Measurements from ENCODE around the gene HMMR. TPM values are rescaled to one million over a fixed set of nuclear protein-coding genes. Genes with fewer than 3 reads are reported as not detected.
A peak's percentile ranks its signal among the peaks of the same experiment; 100 is the strongest.

The HMMR gene
- total RNA-seq, 3 donors from 2014 or later (not counting 1 experiment from before 2014, with no cell fraction given): 0.42 to 0.70 (median 0.63) TPM

GRCh38 chr5:163478982-163479271 lies 18.5 kb downstream of the HMMR start:
- H3K9me3 ChIP-seq (ENCODE audit: control insufficient read depth, insufficient read depth, low read length): no peaks in the 10 kb centered on the region
- Mint-ChIP-seq H3K4me3 (no peak overlapping the region), H3K4me1 (no peaks in the 10 kb centered on the region), H3K9me3 (no peaks in the 10 kb centered on the region), H3K27ac (no peak overlapping the region), H3K36me3 (no peaks in the 10 kb centered on the region), H3K27me3 (ENCODE audit: low read depth in 2 of 2) (no peaks in the 10 kb centered on the region)
- H3K36me3 ChIP-seq (ENCODE audit: control insufficient read depth, insufficient read depth, low read length): no peaks in the 10 kb centered on the region
- H3K4me3 ChIP-seq (ENCODE audit: low read length): no peak overlapping the region
- 80% methylated on average over 1 of the region's 1 CpG for WGBS (ENCODE audit: insufficient coverage)
- ATAC-seq (no peak), DNase-seq (no peak)
- TF ChIP-seq CTCF (IDR thresholded peaks at IDR 0.05): no peak
- no peaks in the 10 kb centered on the region for H3K27me3 ChIP-seq (ENCODE audit: control insufficient read depth, insufficient read depth, low read length)
- intact Hi-C loops (cut with micrococcal nuclease): no loop called here
- H3K27ac ChIP-seq (ENCODE audit: low read length): no peak overlapping the region
- H3K4me1 ChIP-seq (ENCODE audit: control insufficient read depth, insufficient read depth, low read length): no peaks in the 10 kb centered on the region

- H3K27ac ChIP-seq (ENCODE audit: low read length): no peak overlapping the region
Measured at GRCh38 chr5:163489055-163489744, 28.8 kb downstream of the HMMR start.

GRCh38 chr5:163489745-163490075 lies 29.3 kb downstream of the HMMR start:
- Mint-ChIP-seq H3K27ac (no peak overlapping the region), H3K9me3 (no peaks in the 10 kb centered on the region), H3K36me3 (no peaks in the 10 kb centered on the region), H3K4me3 (no peak overlapping the region), H3K27me3 (ENCODE audit: low read depth in 2 of 2) (no peaks in the 10 kb centered on the region), H3K4me1 (no peaks in the 10 kb centered on the region)
- Histone ChIP-seq H3K36me3 (ENCODE audit: control insufficient read depth, insufficient read depth, low read length) (no peaks in the 10 kb centered on the region), H3K4me3 (ENCODE audit: low read length) (no peak overlapping the region), H3K4me1 (ENCODE audit: control insufficient read depth, insufficient read depth, low read length) (no peaks in the 10 kb centered on the region), H3K27ac (ENCODE audit: low read length) (no peak overlapping the region), H3K9me3 (ENCODE audit: control insufficient read depth, insufficient read depth, low read length) (no peaks in the 10 kb centered on the region), H3K27me3 (ENCODE audit: control insufficient read depth, insufficient read depth, low read length) (no peaks in the 10 kb centered on the region)
- intact Hi-C loops (cut with micrococcal nuclease): no loop called here
- DNase-seq: no peak
- 99% methylated on average over 3 of the region's 3 CpGs for WGBS (ENCODE audit: insufficient coverage)
- TF ChIP-seq CTCF (IDR thresholded peaks at IDR 0.05): no peak
- ATAC-seq: no peak

More at GRCh38 chr5:163489055-163489744, 28.8 kb downstream of the HMMR start:
- Mint-ChIP-seq H3K27me3 (ENCODE audit: low read depth in 2 of 2) (no peaks in the 10 kb centered on the region), H3K9me3 (no peaks in the 10 kb centered on the region), H3K36me3 (no peaks in the 10 kb centered on the region), H3K27ac (no peak overlapping the region), H3K4me1 (no peaks in the 10 kb centered on the region), H3K4me3 (no peak overlapping the region)
- H3K4me3 ChIP-seq (ENCODE audit: low read length): no peak overlapping the region
- WGBS (ENCODE audit: insufficient coverage): 94% methylated on average over 6 of the region's 6 CpGs
- peak in 1 of 2 donors; percentile 52 for DNase-seq
- intact Hi-C loops (cut with micrococcal nuclease): no loop called here
- peak in 1 of 3 donors; percentile 46 for ATAC-seq
- H3K36me3 ChIP-seq (ENCODE audit: control insufficient read depth, insufficient read depth, low read length): no peaks in the 10 kb centered on the region
- TF ChIP-seq CTCF (IDR thresholded peaks at IDR 0.05): no peak
- H3K4me1 ChIP-seq (ENCODE audit: control insufficient read depth, insufficient read depth, low read length): no peaks in the 10 kb centered on the region
- no peaks in the 10 kb centered on the region for H3K9me3 ChIP-seq (ENCODE audit: control insufficient read depth, insufficient read depth, low read length)
- no peaks in the 10 kb centered on the region for H3K27me3 ChIP-seq (ENCODE audit: control insufficient read depth, insufficient read depth, low read length)

GRCh38 chr5:163496286-163496685 lies 35.9 kb downstream of the HMMR start:
- no peaks in the 10 kb centered on the region for H3K9me3 Mint-ChIP-seq
- DNase-seq (no peak), ATAC-seq (no peak)
- no peak overlapping the region for H3K27ac Mint-ChIP-seq
- Histone ChIP-seq H3K9me3 (ENCODE audit: control insufficient read depth, insufficient read depth, low read length) (no peaks in the 10 kb centered on the region), H3K4me1 (ENCODE audit: control insufficient read depth, insufficient read depth, low read length) (no peaks in the 10 kb centered on the region), H3K27ac (ENCODE audit: low read length) (no peak overlapping the region), H3K4me3 (ENCODE audit: low read length) (no peak overlapping the region), H3K27me3 (ENCODE audit: control insufficient read depth, insufficient read depth, low read length) (no peaks in the 10 kb centered on the region), H3K36me3 (ENCODE audit: control insufficient read depth, insufficient read depth, low read length) (no peaks in the 10 kb centered on the region)
- 100% methylated on average over 1 of the region's 1 CpG for WGBS (ENCODE audit: insufficient coverage)
- intact Hi-C loops (cut with micrococcal nuclease): no loop called here
- no peaks in the 10 kb centered on the region for H3K4me1 Mint-ChIP-seq
- H3K36me3 Mint-ChIP-seq: no peaks in the 10 kb centered on the region
- H3K27me3 Mint-ChIP-seq (ENCODE audit: low read depth in 2 of 2): no peaks in the 10 kb centered on the region
- H3K4me3 Mint-ChIP-seq: no peak overlapping the region
- no peak for TF ChIP-seq CTCF (IDR thresholded peaks at IDR 0.05)

All from natural killer cell (primary cell).